HG02885 (cell line): ENCODE measurements around the gene C2orf80.
"Not testable (repeated sequence)": the region's sequence is repeated elsewhere in the genome, so short reads cannot be mapped to it uniquely, and the experiment has no call there.

Source experiments
- ATAC-seq: cut with Tn5 transposase; IDR thresholded peaks from one replicate; pipeline ENCODE4 v1.9.1; 2021; ENCODE audit warnings: mild to moderate bottlenecking; ENCODE audit not compliant: unreplicated experiment, poor library complexity

The C2orf80 gene

DNA sequence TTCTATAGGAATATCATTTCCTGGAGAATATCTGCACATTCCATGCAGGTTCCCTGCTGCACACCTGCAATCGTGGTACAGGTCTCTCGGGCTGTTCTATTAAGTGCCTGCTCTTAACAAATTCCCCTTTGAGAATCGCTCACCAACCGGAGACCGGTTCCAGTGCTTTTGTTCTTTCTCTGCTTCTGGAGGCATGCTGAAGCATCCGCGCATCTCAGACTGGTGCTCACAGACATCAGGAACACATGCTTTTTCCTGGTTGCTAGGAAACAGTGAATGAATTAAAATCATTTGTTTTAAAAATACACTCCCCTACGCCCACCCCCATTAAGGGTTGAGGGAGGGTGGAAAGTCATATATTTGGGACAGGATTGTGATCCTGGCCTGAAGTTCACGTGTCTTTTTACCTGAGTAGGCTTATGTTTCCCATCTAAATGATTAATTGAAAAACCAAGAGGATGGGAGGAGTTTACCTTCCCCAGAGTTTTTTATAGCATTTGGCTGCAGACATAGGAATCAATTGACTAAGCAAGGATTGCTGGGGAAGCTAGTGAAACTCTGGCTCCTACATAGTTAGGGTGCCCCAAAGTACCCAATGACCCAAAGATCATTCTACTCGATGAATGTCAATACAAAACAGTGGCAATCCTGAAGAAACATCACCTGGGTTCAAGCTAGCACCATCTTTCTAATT, at the start of gene C2orf80:
Gene C2orf80 (minus strand): TSS at position 221 of the 694 bp plus-strand sequence. CDS start 3,044 bp downstream, outside the sequence.
- no peak for ATAC-seq

DNA sequence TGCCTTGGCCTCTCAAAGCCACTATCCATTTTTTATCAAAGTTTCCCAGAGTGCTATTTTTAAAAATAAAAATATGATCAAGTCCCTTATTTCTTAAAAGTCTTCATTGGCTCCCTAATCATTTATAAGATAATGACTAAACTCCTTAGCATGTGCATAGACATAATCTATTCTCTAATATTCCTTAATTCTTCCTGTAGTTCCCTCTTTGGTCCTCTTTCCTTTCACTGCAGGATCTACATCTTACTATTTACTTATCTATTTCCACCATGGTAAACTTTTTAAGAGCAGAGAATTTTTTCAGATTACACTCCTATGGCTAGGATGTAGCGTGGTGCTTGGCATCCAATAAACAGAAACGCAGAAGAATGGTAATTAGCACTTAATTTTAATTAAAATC, 46.0 kb upstream of the C2orf80 start:
- no peak for ATAC-seq

DNA sequence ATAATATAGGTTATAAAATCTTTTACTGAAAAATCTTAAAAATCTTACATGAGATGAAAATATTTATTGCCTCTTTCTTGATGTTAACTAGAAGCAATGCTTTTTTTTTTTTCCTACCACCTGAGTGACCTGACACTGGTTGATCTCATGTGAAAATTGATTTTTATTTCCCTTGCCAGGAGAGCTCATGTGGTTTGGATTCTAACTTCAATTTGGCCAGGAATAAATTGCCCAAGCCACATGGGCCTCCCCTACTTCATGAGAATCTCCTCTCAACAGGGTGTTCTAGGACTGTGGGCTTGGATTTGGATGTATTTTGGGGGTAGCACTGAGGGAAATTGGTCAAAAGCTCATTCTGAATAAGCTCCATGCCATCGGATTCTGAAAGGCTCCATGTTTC, 45.0 kb upstream of the C2orf80 start:
- no peak for ATAC-seq

DNA sequence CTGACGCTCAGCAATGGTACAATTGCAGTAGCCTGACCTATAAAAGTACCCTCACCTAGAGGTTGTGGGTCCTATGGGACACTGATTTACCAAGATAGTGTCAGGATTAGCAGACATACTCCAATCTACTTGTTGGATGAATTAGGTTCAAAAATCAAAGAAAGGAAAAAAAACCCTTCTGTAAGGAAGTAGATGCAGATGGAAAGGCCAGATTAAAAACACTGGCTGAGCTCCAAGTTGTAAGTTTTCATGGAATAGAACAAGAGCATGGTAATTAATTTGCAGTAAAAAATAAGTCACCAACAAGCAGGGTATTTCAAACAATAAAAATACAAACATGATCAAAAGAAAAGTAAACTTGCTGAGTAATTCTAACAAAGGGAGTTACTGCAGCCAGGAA, 38.6 kb upstream of the C2orf80 start:
- no peak for ATAC-seq

DNA sequence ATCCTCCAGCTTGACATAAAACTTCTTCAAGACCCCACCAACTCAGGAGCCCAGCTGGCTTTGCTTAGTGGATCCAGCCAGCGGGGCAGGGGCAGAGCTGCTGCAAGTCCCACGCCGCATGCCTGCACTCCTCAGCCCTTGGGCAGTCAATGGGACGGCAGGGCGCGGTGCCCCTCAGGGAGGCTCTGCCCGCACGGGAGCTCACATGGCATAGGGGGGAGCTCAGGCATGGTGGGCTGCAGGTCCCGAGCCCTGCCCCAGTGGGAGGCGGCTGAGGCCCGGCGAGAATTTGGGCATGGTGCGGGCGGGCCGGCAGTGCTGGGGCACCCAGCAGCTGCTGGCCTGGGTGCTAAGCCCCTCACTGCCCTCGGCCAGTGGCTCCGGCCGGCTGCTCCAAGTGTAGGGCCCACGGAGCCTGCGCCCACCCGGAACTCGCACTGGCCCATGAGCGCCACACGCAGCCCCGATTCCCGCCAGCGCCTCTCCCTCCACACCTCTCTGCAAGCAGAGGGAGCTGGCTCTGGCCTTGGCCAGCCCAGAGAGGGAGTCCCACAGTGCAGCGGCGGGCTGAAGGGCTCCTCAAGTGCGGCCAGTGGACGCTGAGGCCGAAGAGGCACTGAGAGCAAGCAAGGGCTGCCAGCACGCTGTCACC, 37.9 kb upstream of the C2orf80 start:
- no peak for ATAC-seq

DNA sequence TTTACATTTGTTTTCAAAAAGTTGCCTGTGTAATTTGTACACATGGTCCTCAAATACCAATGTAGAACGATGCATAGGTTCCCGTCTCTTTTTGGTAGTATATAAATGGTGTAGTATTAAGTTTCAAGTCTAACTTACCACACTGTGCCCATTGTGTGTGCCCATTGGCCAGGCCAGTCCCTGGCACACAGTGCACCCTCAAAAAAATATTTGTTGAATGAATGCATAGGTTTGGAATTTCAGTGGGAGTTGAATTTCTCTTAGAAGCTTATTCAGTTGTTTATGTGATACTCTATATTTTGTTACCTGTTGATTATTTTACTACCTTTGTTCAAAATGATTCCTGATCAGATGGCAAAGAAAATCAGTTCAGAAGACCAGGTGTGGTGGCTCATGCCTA, 35.0 kb upstream of the C2orf80 start:
- no peak for ATAC-seq

DNA sequence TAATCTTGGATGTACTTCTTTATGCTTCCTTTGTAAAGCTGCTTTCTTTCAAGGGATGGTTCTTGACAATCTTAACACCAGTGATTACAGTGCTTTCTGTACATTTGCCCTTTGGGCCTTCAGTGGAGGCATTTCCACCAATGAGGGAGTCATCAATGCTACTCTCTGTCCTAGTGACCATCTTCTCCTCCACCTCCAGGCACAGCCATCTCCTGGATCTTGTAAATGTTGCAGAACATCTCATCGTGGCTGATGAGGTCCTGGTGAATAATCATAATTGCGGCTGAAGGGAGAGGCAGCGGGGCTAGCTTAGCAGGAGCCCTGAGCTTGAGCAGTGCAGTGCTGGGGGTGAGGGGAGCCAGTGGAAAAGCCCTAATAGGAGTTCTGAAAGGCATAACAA, 32.5 kb upstream of the C2orf80 start:
- ATAC-seq: no peak

DNA sequence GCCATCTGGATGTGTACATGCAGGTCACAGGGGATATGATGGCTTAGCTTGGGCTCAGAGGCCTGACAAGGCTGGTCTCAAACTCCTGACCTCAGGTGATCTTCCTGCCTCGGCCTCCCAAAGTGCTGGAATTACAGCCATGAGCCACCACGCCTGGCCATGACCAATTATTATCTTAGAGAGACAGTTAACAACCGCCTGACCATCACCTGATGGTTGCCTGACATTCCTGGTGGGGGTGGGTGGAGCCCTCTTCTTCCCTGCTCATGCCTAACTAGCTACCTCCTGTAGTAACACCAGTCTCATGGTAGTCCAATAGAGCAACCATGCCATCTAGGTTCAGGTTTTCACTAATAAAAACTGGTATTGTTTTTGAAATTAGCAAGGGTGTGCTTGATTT, 32.0 kb upstream of the C2orf80 start:
- ATAC-seq: not testable (repeated sequence)

DNA sequence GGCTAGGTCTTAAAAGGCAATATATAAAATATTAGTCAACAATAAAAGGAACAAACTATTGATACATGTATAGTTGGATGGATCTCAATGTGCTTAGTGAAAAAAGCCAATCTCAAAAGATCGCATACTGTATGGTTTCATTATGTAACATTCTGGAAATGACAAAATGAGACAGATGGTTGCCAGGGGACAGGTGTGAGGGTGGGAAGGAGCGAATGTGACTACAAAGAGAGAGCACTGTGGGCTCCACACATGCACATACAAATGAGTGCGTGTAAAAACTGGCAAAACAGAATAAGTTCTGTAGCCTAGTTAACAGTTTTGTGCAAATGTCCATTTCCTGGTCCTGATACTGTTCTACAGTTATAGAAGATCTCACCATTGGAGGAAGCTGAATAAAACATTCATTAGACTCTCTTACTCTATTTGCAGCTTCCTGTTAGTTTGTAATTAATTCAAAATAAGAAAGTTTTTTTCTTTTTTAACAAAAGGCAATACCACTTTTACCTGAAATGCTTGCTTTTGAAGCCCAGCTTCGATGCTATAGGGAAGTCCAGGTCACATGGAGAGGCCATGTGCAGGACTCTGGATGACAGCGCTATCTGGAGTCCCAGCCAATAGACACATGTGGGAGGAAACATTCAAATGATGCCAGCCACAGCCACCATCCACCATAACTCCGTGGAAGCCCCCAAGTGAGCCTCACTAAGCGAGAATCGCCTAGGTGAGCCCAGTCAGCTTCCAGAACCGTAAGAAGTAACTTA, 21.0 kb upstream of the C2orf80 start:
- ATAC-seq: no peak

DNA sequence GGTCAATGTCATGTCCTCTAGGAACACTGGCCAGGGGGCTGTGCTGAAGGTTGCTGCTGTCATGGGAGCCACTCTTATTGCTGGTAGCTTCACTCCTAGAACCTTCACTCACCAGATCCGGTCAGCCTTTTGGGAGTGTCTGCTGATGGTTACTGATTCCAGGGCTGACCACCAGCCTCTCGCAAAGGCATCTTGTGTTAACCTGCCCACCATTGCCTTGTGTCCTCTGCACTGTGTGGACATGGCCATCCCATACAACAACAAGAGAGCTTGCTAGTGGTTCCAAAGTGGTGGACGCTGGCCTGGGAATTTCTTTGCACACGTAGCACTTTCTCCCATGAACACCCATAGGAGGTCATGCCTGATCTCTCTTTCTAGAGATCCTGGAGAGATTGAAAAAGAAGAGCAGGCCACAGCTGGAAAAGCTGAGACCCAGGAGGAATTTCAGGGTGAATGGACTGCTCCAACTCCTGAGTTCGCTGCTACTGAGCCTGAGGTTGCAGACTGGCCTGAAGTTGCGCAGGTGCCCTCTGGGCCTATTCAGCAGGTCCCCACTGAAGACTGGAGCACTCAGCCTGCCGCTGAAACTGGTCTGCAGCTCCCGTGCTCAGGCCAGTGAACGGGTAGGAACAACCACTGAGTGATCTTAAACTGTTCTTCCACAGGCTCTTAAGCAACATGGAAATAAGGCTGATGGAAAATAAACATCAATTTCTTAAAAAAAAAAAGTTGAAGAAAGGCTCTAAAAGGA, 18.7 kb upstream of the C2orf80 start:
- no peak for ATAC-seq

DNA sequence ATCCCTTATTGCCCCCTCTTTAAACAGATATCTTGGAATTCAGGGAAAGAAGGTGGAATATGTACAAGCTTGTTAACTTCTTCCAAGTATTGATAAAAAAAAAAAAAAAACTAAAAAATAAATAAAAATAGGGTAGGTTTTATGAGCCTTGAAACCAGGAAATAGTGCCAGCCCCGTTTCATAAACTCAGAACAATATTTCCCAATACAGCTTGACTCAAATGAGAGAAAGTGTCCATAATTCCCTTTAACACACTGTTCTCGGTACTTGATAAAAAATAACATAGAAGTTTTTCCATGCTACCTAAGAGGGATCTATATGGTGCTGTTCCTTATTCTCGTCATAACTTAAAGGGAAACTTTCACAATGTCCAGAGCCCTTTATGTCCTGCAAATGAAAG, 17.9 kb upstream of the C2orf80 start:
- no peak for ATAC-seq

DNA sequence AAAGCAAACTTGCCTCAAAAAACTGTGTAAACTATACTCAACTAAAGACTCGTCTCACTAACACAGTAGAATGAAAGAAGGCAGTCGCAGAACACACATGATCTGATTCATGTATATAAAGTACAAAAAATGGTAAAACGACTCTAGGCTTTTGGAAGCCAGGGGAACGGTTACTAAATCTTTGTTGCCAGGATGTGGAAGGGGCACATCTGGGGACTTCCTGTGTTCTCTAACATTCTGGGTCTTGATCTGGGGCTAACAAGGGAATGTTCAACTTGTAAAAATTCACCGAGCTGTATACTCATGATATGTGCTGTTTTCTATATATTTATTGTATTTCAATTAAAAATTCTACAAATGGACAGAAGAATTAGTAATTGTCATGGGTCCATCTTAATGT, 14.3 kb upstream of the C2orf80 start:
- ATAC-seq: no peak

DNA sequence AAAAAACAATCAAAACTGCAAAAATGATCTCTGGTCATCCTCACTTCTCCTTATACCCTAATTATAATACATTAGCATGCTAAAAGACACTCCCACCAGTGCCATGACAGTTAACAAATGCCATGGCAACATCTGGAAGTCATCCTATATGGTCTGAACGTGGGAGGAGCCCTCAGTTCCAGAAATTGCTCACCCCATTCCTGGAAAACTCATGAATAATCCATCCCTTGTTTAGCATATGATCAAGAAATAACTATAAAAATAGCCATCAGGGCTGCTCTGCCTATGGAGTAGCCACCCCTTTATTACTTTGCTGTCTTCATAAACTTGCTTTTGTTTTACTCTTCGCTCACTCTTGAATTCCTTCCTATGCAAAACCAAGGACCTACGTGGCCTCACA, 5.7 kb upstream of the C2orf80 start:
- ATAC-seq: no peak

DNA sequence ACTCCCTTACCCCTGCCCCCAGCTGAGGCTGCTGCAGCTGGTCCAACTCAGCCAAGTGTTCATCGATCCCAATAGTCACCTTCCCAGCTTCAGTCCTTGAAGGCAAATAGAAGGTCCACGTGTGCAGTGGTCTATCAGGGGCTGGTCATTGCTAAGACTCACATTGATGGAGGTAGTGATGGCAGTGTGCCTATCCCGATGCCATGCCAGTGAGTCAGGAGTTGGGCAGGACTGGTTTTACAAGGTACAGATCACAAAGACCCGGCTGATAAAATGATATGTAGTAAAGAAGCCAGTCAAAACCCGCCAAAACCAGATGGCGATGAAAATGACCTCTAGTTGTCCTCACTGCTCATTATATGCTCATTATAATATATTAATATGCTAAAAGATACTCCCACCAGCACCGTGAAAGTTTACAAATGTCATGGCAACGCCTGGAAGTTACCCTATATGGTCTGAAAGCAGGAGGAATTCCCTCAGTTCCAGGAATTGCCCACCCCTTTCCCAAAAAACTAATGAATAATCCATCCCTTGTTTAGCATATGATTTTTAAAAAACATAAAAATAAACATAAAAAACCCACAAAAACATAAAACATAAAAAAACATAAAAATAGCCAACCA, 2.9 kb upstream of the C2orf80 start:
- ATAC-seq: no peak

DNA sequence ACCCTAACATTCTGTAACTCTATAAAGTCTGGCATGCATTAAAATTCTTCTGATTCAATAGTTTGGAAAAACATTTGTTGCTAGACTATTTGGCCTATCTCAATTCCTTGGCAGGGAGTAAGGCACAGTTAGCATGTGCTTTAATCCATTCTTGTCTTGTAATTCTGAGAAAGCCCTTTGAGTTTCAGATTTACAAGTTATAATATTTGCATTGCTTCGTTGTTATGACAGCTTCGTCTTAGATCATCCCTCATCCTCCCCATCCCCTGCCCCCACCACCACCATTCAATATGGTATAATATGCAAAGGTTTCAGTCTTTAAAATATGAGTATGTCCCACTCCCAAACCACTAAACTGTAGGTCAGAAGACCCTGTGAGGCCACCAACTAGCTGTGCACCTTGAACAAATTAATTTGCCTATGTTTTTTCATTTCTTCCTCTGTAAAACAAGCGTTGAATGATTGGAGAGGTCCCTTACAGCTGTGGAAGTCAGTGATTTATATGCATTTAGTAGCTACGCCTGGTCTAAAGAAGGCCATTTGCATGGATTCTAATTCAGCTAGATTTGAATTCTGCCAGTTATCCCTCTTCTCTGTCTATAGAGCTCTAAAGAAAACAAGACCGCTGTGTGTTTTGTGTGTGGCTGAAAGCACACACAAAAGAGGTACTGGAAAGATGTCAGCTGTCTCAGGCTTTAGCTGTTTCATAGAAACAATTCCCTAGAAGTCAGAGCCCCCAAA, 591 bp downstream of the C2orf80 start:
- ATAC-seq: no peak

DNA sequence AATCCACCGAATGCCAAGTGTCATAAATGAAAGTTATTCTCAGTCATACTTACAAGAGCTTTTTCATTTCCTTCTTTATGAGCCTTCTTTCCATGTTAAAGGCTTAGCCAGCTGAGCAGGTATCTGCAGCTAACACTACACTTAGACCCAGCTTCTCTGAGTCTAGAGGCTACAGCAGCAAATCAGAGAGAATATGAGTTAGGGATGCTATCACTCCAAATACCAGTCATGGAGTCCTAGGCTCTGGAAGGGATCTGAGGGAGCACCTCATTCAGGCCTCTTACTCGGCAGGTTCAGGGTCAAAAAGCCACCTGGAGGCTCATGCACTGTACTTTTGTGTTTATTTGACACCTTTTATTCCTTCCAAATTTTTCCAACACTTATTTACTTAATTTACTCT, 2.9 kb downstream of the C2orf80 start:
- no peak for ATAC-seq

DNA sequence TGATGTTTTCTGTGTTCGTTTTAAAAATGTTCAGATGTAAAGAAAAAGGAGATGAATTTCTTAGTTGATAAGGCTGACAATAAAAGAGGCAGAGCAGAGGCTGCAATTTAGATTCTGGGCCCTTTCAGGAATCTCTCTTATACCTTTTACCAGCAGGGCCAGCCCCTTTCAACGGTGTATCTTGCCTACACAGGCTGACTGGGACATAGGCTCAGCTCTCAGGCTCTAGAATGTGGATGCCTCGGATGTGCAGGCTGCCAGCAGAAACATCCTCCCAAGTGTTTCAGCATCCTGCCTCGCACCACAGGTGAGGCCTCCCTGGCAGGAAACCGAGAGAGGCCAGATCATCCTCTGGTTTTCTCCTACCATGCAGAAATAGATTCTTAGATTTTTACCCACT, 3.4 kb downstream of the C2orf80 start:
- ATAC-seq: no peak

DNA sequence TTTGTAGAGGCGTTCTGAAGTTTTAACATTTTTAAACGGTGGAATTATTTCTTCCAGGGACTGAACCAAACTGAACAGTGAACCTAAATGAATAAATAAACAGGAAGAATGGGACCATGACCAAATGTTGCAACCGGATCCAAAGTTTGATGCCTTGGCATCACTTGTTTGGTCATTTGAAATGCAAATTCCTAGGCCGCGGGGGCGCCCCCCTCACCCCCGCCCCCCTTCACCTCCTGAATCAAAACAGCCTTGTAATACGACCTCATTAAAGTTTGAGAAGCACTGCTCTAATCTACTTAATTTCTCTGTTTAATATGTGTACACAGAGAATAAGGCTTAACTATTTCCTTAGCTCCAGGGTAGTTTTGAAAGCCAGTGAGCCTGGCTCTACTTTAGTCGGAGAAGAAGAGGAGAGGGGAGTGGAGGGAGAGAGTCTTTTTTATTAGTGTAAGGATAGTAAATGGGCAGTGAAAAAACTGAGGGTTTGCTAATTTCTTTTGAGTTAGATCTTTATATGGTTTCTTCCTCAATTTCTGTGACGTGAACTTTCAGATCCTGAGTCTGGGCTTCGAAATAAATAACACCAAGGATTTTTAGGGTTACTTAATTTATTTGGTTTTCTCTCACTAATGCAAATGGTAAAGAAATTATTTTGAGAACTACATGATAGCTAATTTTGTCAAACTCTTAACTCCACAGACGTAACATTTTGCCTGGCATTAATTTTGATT, 5.7 kb downstream of the C2orf80 start:
- ATAC-seq: no peak

DNA sequence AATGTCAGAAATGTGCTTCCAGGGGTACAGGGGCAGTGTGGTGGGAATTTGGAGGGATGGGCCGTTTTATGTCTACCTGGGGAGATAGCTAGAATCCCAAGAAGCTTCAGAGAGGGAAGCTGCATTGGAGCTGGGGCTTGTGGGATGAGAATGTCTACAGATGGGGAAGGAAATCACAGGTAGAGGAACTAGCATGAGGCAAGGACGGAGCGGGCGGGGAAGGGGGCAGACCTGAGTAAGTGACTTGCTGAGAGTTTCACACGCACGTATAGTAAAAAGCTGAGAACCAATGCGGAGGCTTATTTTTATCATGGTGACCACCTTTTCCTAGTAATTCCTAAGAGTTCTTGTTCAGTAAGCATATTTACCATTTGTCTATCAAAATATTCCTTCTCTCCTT, 6.3 kb downstream of the C2orf80 start:
- no peak for ATAC-seq
